HepG2 (cell line): ENCODE data around the gene DYNC2H1. TPM values are rescaled to one million over a fixed set of nuclear protein-coding genes. Genes with fewer than 3 reads are reported as not detected.

Experiments
- HOXA7 ChIP-seq: sonication (generic); formaldehyde crosslinking; IDR thresholded peaks from 2 replicates; pipeline ENCODE4 v1.8.1; 2022; ENCODE audit warnings: mild to moderate bottlenecking, missing genetic modification reagents, moderate library complexity
- LCORL ChIP-seq, 2 experiments: fragments of 450-650 bp in 1 of 2; sonication (generic) in 1 of 2; formaldehyde crosslinking in 1 of 2; IDR thresholded peaks; 2 replicates each; pipeline versions ENCODE4 v1.5.0 to v1.6.1; 2017 to 2020; ENCODE audit warnings: antibody characterized with exemption in 1 of 2, missing genetic modification reagents in 1 of 2
- MED13 ChIP-seq: sonication (generic); formaldehyde crosslinking; IDR thresholded peaks from 2 replicates; pipeline ENCODE4 v1.5.0; 2020; ENCODE audit warnings: missing genetic modification reagents
- RFXAP ChIP-seq: sonication (generic); formaldehyde crosslinking; IDR thresholded peaks from 2 replicates; pipeline ENCODE4 v1.4.0; 2020; ENCODE audit warnings: missing genetic modification reagents, borderline replicate concordance
- SIX4 ChIP-seq: sonication (generic); formaldehyde crosslinking; IDR thresholded peaks from 2 replicates; pipeline ENCODE4 v1.4.0; 2020; ENCODE audit warnings: missing genetic modification reagents
- ZNF292 ChIP-seq: sonication (generic); formaldehyde crosslinking; IDR thresholded peaks from 2 replicates; pipeline ENCODE4 v1.8.1; 2022; ENCODE audit warnings: mild to moderate bottlenecking, low read depth, missing genetic modification reagents, borderline replicate concordance
- ZNF432 ChIP-seq: sonication (generic); formaldehyde crosslinking; IDR thresholded peaks from 2 replicates; pipeline ENCODE4 v1.5.0; 2020; ENCODE audit warnings: missing genetic modification reagents, mild to moderate bottlenecking, borderline replicate concordance
- ZNF468 ChIP-seq: sonication (generic); formaldehyde crosslinking; IDR thresholded peaks from 2 replicates; pipeline ENCODE4 v1.8.0; 2022; ENCODE audit warnings: mild to moderate bottlenecking, moderate library complexity, missing genetic modification reagents
- ZNF768 ChIP-seq: sonication (generic); formaldehyde crosslinking; IDR thresholded peaks from 2 replicates; pipeline ENCODE4 v1.4.0; 2020; ENCODE audit warnings: missing genetic modification reagents
- polyA plus RNA-seq, 8 experiments: library from polyadenylated mRNA; depleted of rRNA in 3 of 8; stranded (reverse) in 7 of 8; unstranded in 1 of 8; fragments of >200 nt; fragmentation: Illumina TruSeq in 4 of 8; extraction: Trizol in 4 of 8; gene quantifications; 2 replicates each; pipeline versions ENCODE4 v1.2.1 to v1.2.3, GENCODE V29; 2011 to 2016; ENCODE audit warnings: low read depth in 4 of 8, missing spikeins in 1 of 8, mixed read lengths in 1 of 8; ENCODE audit not compliant: insufficient read depth in 1 of 8
- total RNA-seq, 5 experiments: library from RNA; depleted of rRNA; stranded (reverse); fragments of >200 nt; fragmentation: Illumina TruSeq; extraction: Trizol; gene quantifications; 2 replicates each; pipeline ENCODE4 v1.2.3, GENCODE V29; 2016; ENCODE audit warnings: low read depth in 1 of 5
- TF ChIP-seq, protein P1 (sequence below), 2 experiments: sonication (generic) in 1 of 2; formaldehyde crosslinking in 1 of 2; IDR thresholded peaks; 2 replicates each; pipeline versions ENCODE4 v1.6.1 to v1.9.0; 2014 to 2022; ENCODE audit warnings: antibody characterized with exemption in 1 of 2, borderline replicate concordance in 1 of 2, inconsistent platforms in 1 of 2, low read depth in 1 of 2, missing genetic modification reagents in 1 of 2
- TF ChIP-seq, protein P2 (sequence below): sonication (generic); formaldehyde crosslinking; IDR thresholded peaks from 2 replicates; pipeline ENCODE4 v1.5.0; 2020; ENCODE audit warnings: mild to moderate bottlenecking, missing genetic modification reagents
- TF ChIP-seq, protein P3 (sequence below): sonication (generic); formaldehyde crosslinking; IDR thresholded peaks from 2 replicates; pipeline ENCODE4 v1.5.1; 2020; ENCODE audit warnings: mild to moderate bottlenecking, missing genetic modification reagents, moderate library complexity
- TF ChIP-seq, protein P4 (sequence below): sonication (generic); formaldehyde crosslinking; IDR thresholded peaks from 2 replicates; pipeline ENCODE4 v1.4.0; 2020; ENCODE audit warnings: mild to moderate bottlenecking, missing genetic modification reagents
- TF ChIP-seq, protein P5 (sequence below): sonication (generic); formaldehyde crosslinking; IDR thresholded peaks from 2 replicates; pipeline ENCODE4 v1.4.0; 2020; ENCODE audit warnings: missing genetic modification reagents

Gene DYNC2H1
- total and polyA plus RNA-seq, 2 of the 13 experiments (the other 11 are each of a cell fraction or from before 2014, with no cell fraction given), result 0.49 to 0.66 TPM

DNA sequence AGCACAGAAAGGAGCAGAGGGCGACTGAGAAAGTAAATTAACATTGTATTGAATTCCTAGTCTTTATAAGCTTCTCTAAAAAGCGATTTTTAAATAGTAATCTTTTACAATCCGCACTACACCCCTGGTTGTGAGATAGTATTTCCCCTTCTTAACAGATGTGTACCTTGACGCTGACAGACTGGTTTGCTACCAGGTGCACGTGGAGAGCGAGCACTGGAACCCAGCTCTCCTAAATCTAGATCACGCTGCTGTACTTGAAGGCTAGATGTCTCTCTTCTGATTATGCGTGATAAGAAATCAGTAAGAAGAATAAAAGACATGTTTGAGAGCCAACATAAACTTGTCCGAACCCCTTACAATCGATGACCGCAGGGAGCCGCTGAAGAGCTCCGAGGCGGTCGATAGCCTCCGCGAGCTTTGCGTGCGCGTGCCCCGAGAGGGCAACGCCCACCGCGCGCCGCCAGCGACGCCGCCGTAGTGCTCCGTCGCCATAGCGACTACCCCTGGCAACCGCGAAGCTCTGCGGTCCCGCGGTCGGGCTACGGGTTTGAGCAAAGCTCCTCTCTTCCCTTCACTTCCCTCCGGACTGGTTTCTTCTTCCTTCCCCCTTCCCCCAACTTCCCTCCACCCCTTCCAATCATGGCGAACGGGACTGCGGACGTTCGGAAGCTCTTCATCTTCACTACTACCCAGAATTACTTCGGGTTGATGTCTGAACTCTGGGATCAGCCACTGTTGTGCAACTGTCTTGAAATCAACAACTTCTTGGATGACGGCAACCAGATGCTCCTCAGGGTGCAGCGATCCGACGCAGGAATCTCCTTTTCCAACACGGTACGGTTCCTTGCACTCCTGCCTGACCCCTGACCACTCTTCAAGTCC lies at the start of gene DYNC2H1 (continued):
- TF ChIP-seq, protein P1, sequence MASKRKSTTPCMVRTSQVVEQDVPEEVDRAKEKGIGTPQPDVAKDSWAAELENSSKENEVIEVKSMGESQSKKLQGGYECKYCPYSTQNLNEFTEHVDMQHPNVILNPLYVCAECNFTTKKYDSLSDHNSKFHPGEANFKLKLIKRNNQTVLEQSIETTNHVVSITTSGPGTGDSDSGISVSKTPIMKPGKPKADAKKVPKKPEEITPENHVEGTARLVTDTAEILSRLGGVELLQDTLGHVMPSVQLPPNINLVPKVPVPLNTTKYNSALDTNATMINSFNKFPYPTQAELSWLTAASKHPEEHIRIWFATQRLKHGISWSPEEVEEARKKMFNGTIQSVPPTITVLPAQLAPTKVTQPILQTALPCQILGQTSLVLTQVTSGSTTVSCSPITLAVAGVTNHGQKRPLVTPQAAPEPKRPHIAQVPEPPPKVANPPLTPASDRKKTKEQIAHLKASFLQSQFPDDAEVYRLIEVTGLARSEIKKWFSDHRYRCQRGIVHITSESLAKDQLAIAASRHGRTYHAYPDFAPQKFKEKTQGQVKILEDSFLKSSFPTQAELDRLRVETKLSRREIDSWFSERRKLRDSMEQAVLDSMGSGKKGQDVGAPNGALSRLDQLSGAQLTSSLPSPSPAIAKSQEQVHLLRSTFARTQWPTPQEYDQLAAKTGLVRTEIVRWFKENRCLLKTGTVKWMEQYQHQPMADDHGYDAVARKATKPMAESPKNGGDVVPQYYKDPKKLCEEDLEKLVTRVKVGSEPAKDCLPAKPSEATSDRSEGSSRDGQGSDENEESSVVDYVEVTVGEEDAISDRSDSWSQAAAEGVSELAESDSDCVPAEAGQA (IDR thresholded peaks at IDR 0.05; ENCODE audit: low read depth), result no peak
- TF ChIP-seq, protein P1 (CRISPR knock-in tag; IDR thresholded peaks at IDR 0.05; ENCODE audit: borderline replicate concordance), result no peak
- TF ChIP-seq SIX4 (peak; percentile 43; the same call in 1 of the 2 replicates), ZNF292 (CRISPR knock-in tag) (no peak), ZNF468 (CRISPR knock-in tag) (no peak), RFXAP (CRISPR knock-in tag) (0 out of 2 replicates have a peak, but pooled peaks have one; percentile 65), ZNF768 (CRISPR knock-in tag) (no peak), MED13 (CRISPR knock-in tag) (no peak), HOXA7 (no peak), LCORL (IDR thresholded peaks at IDR 0.05) (no peak), LCORL (CRISPR knock-in tag; IDR thresholded peaks at IDR 0.05) (peak; percentile 45; the same call in 1 of the 2 replicates), ZNF432 (no peak)
- TF ChIP-seq, protein P2, sequence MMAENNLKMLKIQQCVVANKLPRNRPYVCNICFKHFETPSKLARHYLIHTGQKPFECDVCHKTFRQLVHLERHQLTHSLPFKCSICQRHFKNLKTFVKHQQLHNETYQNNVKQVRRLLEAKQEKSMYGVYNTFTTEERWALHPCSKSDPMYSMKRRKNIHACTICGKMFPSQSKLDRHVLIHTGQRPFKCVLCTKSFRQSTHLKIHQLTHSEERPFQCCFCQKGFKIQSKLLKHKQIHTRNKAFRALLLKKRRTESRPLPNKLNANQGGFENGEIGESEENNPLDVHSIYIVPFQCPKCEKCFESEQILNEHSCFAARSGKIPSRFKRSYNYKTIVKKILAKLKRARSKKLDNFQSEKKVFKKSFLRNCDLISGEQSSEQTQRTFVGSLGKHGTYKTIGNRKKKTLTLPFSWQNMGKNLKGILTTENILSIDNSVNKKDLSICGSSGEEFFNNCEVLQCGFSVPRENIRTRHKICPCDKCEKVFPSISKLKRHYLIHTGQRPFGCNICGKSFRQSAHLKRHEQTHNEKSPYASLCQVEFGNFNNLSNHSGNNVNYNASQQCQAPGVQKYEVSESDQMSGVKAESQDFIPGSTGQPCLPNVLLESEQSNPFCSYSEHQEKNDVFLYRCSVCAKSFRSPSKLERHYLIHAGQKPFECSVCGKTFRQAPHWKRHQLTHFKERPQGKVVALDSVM (CRISPR knock-in tag), result no peak
- TF ChIP-seq, protein P3, sequence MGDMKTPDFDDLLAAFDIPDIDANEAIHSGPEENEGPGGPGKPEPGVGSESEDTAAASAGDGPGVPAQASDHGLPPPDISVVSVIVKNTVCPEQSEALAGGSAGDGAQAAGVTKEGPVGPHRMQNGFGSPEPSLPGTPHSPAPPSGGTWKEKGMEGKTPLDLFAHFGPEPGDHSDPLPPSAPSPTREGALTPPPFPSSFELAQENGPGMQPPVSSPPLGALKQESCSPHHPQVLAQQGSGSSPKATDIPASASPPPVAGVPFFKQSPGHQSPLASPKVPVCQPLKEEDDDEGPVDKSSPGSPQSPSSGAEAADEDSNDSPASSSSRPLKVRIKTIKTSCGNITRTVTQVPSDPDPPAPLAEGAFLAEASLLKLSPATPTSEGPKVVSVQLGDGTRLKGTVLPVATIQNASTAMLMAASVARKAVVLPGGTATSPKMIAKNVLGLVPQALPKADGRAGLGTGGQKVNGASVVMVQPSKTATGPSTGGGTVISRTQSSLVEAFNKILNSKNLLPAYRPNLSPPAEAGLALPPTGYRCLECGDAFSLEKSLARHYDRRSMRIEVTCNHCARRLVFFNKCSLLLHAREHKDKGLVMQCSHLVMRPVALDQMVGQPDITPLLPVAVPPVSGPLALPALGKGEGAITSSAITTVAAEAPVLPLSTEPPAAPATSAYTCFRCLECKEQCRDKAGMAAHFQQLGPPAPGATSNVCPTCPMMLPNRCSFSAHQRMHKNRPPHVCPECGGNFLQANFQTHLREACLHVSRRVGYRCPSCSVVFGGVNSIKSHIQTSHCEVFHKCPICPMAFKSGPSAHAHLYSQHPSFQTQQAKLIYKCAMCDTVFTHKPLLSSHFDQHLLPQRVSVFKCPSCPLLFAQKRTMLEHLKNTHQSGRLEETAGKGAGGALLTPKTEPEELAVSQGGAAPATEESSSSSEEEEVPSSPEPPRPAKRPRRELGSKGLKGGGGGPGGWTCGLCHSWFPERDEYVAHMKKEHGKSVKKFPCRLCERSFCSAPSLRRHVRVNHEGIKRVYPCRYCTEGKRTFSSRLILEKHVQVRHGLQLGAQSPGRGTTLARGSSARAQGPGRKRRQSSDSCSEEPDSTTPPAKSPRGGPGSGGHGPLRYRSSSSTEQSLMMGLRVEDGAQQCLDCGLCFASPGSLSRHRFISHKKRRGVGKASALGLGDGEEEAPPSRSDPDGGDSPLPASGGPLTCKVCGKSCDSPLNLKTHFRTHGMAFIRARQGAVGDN (CRISPR knock-in tag), result peak; percentile 86
- TF ChIP-seq, protein P4, sequence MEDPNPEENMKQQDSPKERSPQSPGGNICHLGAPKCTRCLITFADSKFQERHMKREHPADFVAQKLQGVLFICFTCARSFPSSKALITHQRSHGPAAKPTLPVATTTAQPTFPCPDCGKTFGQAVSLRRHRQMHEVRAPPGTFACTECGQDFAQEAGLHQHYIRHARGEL (CRISPR knock-in tag), result no peak
- TF ChIP-seq, protein P5, sequence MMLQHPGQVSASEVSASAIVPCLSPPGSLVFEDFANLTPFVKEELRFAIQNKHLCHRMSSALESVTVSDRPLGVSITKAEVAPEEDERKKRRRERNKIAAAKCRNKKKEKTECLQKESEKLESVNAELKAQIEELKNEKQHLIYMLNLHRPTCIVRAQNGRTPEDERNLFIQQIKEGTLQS, result no peak
